Mucosa of stomach (tissue), 1 donor: ENCODE measurements around the gene NLK.
A peak's percentile ranks its signal among the peaks of the same experiment; 100 is the strongest.
"Not testable (repeated sequence)": the region's sequence is repeated elsewhere in the genome, so short reads cannot be mapped to it uniquely, and the experiment has no call there.

Source experiments
- H3K27me3 ChIP-seq: one replicate; pipeline ENCODE4 v1.7.0; 2013; ENCODE audit warnings: mild to moderate bottlenecking, low read length; ENCODE audit not compliant: control insufficient read depth, insufficient read depth
- H3K36me3 ChIP-seq: one replicate; pipeline ENCODE4 v1.7.0; 2013; ENCODE audit warnings: low read length; ENCODE audit not compliant: control insufficient read depth, insufficient read depth
- H3K4me1 ChIP-seq: one replicate; pipeline ENCODE4 v1.7.0; 2013; ENCODE audit warnings: mild to moderate bottlenecking, low read length; ENCODE audit not compliant: control insufficient read depth, insufficient read depth
- H3K4me3 ChIP-seq: one replicate; pipeline ENCODE4 v1.7.0; 2013; ENCODE audit warnings: low read length
- H3K9ac ChIP-seq: one replicate; pipeline ENCODE4 v1.7.0; 2013; ENCODE audit warnings: mild to moderate bottlenecking, low read length, moderate library complexity
- H3K9me3 ChIP-seq: one replicate; pipeline ENCODE4 v1.7.0; 2013; ENCODE audit warnings: mild to moderate bottlenecking, low read length, moderate library complexity; ENCODE audit not compliant: control insufficient read depth
- donor health status: Pancreatic carcinoma.

Gene NLK

DNA sequence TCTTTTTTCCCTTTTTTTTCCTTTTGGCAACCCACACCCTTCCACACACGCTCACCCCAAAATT lies at the start of gene NLK:
Gene NLK, plus strand, starts transcription at position 21 of the 64 bp plus-strand sequence. CDS start 197 bp downstream, outside the sequence.
- Histone ChIP-seq H3K27me3 (no peaks in the 10 kb centered on the region), H3K4me1 (peaks cover 14% of the 10 kb centered on the region), H3K4me3 (peak within 1 kb of the TSS; percentile 34), H3K9me3 (no peaks in the 10 kb centered on the region), H3K36me3 (no peaks in the 10 kb centered on the region), H3K9ac (peak within 1 kb of the TSS; percentile 77)

- no peaks in the 10 kb centered on the region for H3K9me3 ChIP-seq
- H3K4me1 ChIP-seq: peaks cover 23% of the 10 kb centered on the region
- no peaks in the 10 kb centered on the region for H3K27me3 ChIP-seq
- H3K36me3 ChIP-seq: no peaks in the 10 kb centered on the region
- no peak overlapping the region for H3K9ac ChIP-seq
- no peak overlapping the region for H3K4me3 ChIP-seq
Measured at GRCh38 chr17:27993161-27993695, 49.2 kb upstream of the NLK start.

GRCh38 chr17:27993723-27994310 lies 48.7 kb upstream of the NLK start:
- no peaks in the 10 kb centered on the region for H3K9me3 ChIP-seq
- H3K4me3 ChIP-seq: no peak overlapping the region
- H3K36me3 ChIP-seq: no peaks in the 10 kb centered on the region
- no peaks in the 10 kb centered on the region for H3K27me3 ChIP-seq
- no peak overlapping the region for H3K9ac ChIP-seq
- H3K4me1 ChIP-seq: peaks cover 23% of the 10 kb centered on the region

DNA sequence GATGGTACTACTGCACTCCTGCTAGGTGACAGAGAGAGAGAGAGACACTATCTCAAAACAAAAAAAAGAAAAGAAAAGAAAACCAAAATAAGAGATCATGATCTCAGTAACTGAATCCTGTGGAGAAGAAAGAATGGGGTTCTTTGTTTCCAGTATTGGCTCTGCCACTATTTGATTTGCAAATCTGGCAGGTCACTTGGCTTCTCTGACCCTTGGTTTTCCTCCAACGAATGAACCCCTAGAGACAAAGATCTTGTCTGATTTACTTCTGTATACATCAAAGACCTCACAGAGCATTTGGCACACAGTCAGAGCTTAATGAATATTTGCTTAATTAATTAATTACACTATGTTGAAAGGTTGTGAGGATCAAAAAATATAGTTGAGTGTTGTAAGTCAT lies 47.9 kb upstream of the NLK start:
- no peak overlapping the region for H3K4me3 ChIP-seq
- no peak overlapping the region for H3K9ac ChIP-seq
- H3K27me3 ChIP-seq: no peaks in the 10 kb centered on the region
- H3K36me3 ChIP-seq: no peaks in the 10 kb centered on the region
- H3K4me1 ChIP-seq: peaks cover 19% of the 10 kb centered on the region
- no peaks in the 10 kb centered on the region for H3K9me3 ChIP-seq

DNA sequence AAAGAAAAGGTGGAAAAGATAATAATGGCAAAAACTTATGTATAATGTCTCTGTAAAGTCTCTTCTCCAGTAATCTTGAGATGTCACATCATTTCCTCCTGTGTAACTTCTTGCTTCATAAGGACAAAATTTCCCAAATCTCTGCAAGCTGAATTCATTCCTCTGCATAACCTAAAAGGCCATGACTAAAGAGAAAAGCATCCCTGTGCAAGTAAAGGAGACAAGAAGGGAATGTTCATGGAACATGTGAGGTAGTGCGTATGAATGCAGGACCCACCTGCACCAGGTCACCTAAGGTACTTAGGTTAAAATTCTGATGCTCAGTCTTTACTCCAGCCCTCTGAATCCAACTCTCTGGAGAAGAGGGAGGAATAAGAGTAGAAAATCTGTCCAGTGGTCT lies 46.9 kb upstream of the NLK start:
- H3K9ac ChIP-seq: no peak overlapping the region
- H3K4me1 ChIP-seq: peaks cover 10% of the 10 kb centered on the region
- H3K4me3 ChIP-seq: no peak overlapping the region
- no peaks in the 10 kb centered on the region for H3K9me3 ChIP-seq
- H3K27me3 ChIP-seq: no peaks in the 10 kb centered on the region
- no peaks in the 10 kb centered on the region for H3K36me3 ChIP-seq

DNA sequence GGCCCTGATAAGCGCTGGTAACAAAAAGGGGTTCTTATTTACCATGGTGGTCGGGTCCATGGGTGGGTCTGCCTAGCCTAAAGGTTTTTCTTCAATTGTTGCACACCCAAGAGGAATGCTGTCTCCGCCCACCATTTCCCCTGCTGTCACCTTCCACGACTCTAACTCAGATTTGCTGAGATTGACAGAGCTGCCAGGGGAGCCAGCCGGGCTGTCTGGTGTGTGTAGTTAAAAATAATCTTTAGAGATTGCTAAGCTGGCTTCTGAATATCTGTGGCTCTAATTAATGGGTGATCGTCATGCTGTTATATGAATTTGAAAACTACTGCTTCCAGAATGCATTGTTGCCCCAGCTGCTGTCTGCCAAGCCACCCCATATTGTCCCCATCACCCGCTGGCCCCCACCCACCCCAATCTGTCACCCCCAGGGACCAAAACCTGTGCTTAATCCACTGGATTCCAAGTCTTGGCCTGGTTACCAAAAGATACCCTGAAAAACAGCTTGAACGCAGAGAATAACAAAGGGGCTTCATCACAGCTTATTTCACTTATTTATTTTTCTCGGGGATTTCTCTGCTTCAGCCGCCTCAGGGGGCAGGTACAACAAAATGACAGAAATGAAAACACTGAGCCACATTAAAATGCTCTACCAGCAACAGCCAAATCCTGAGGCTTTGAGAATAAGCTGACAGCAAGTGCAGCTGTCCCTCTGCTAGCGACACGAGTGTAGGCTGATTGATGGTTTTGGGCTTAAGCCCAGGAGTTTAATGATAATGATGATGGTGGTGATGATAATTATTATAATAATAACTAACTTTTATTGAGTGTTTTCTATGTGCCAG lies 46.1 kb upstream of the NLK start:
- Histone ChIP-seq H3K4me3 (no peak overlapping the region), H3K4me1 (peaks cover 1% of the 10 kb centered on the region), H3K36me3 (no peaks in the 10 kb centered on the region), H3K27me3 (no peaks in the 10 kb centered on the region), H3K9ac (no peak overlapping the region), H3K9me3 (no peaks in the 10 kb centered on the region)

- no peaks in the 10 kb centered on the region for H3K9me3 ChIP-seq
- H3K36me3 ChIP-seq: no peaks in the 10 kb centered on the region
- H3K4me3 ChIP-seq: no peak overlapping the region
- no peaks in the 10 kb centered on the region for H3K27me3 ChIP-seq
- no peaks in the 10 kb centered on the region for H3K4me1 ChIP-seq
- no peak overlapping the region for H3K9ac ChIP-seq
Measured at GRCh38 chr17:27997044-27997401, 45.5 kb upstream of the NLK start.

DNA sequence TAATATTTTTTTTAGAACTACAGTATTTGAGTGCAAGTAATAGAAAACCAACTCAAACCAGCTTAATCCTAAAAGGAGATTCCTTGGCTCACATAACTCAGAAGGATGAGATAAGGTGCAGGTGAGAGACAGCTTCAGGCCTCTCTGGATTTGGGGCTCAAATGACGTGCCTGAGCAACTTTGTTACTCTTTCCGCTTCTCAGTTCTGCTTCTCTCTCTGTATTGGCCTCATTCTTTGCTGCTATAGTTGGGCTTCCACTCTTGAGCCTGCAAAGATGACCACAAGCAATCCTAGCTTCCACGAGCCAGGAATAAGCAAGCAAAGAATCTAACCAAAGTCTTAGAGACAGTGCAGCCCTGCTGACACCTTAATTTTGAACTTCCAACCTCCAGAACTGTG lies 45.0 kb upstream of the NLK start:
- Histone ChIP-seq H3K27me3 (no peaks in the 10 kb centered on the region), H3K36me3 (no peaks in the 10 kb centered on the region), H3K9me3 (no peaks in the 10 kb centered on the region), H3K4me3 (no peak overlapping the region), H3K9ac (no peak overlapping the region), H3K4me1 (no peaks in the 10 kb centered on the region)

GRCh38 chr17:28001149-28001548 lies 41.3 kb upstream of the NLK start:
- no peaks in the 10 kb centered on the region for H3K9me3 ChIP-seq
- H3K4me1 ChIP-seq: no peaks in the 10 kb centered on the region
- H3K36me3 ChIP-seq: no peaks in the 10 kb centered on the region
- no peak overlapping the region for H3K9ac ChIP-seq
- H3K4me3 ChIP-seq: no peak overlapping the region
- no peaks in the 10 kb centered on the region for H3K27me3 ChIP-seq

GRCh38 chr17:28004344-28004743 lies 38.1 kb upstream of the NLK start:
- no peaks in the 10 kb centered on the region for H3K36me3 ChIP-seq
- H3K4me1 ChIP-seq: no peaks in the 10 kb centered on the region
- no peaks in the 10 kb centered on the region for H3K9me3 ChIP-seq
- no peak overlapping the region for H3K9ac ChIP-seq
- H3K4me3 ChIP-seq: no peak overlapping the region
- no peaks in the 10 kb centered on the region for H3K27me3 ChIP-seq

- H3K4me1 ChIP-seq, H3K27me3 ChIP-seq, H3K4me3 ChIP-seq, H3K9ac ChIP-seq, H3K36me3 ChIP-seq, H3K9me3 ChIP-seq: not testable (repeated sequence)
Measured at GRCh38 chr17:28007925-28008324, 34.6 kb upstream of the NLK start.

DNA sequence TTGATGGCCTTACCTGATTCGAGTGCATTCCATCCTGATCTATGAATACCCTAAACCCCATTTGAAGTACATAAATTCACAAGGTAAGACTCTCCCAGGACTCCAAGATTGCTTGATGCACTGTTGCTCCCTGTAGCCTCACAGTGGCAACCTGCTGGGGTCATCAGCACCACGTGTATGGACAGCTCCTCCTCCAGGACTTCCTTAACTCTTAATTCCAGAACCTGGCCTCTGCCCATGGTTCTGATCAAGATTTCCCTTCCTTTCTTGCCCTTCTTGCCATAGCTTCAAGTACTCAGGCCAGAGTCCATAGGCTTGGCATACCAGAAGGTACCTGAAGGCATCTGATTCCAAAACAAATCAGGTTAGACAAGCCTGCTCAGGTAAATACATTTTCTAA lies 34.0 kb upstream of the NLK start:
- no peaks in the 10 kb centered on the region for H3K27me3 ChIP-seq
- H3K9ac ChIP-seq: no peak overlapping the region

DNA sequence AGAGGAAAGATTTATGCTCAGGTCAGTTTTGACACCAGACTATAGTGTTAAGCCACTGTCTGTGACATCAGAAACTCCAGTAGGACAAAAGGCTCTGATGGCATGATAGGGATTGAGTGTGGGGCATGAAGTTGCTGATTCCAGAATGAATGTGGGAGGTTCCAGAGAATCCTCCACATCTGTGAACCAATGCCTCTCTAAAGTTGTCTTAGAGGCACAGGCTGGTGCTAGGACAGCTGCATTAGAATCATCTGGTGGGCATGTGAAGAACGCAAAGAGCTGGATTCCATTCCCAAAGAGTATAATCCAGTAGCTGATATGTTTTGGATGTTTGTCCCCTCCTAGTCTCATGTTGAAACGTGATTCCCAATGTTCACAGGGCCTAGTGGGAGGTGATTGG lies 32.1 kb upstream of the NLK start:
- Histone ChIP-seq H3K4me1 (no peaks in the 10 kb centered on the region), H3K9ac (no peak overlapping the region), H3K9me3 (no peaks in the 10 kb centered on the region), H3K4me3 (no peak overlapping the region), H3K27me3 (no peaks in the 10 kb centered on the region), H3K36me3 (no peaks in the 10 kb centered on the region)

More for the DNA sequence above, 34.0 kb upstream of the NLK start:
- no peaks in the 10 kb centered on the region for H3K4me1 ChIP-seq
- no peak overlapping the region for H3K4me3 ChIP-seq
- no peaks in the 10 kb centered on the region for H3K9me3 ChIP-seq
- no peaks in the 10 kb centered on the region for H3K36me3 ChIP-seq
